HepG2 (cell line): ENCODE results near the gene TMEM141. TPM values are rescaled to one million over a fixed set of nuclear protein-coding genes. Genes with fewer than 3 reads are reported as not detected.

Experiments used
- ATAC-seq: fragments of 200-7000 bp; cut with Tn5 transposase; 3 replicates; pipeline ENCODE4 v1.9.1; 2020; ENCODE audit warnings: mild to moderate bottlenecking, moderate library complexity
- BruUV-seq: library from RNA; stranded (reverse); fragments of 400-500 nt; replicated peaks from 2 replicates; lab custom pipeline; 2021; lab: Mats Ljungman, UMichigan
- CTCF ChIA-PET: fragments of 300-600 bp; formaldehyde crosslinking; extraction: SDS; loops from one replicate; lab custom pipeline; 2021; ENCODE audit warnings: low total read pairs, inconsistent platforms, low intra/inter-chr PET ratio; lab: Yijun Ruan, JAX
- POLR2A ChIA-PET: fragments of 350-600 bp; sonication (Branson Sonifier 250); formaldehyde crosslinking; loops from one replicate; lab custom pipeline; 2020; ENCODE audit warnings: antibody characterized with exemption, inconsistent platforms; lab: Yijun Ruan, JAX
- DNase-seq: peaks from one replicate; pipeline ENCODE4 v3.0.0-alpha.2; 2015; ENCODE audit warnings: low spot score
- FAIRE-seq: peaks from 3 replicates; lab custom pipeline; 2011; peaks lifted over from hg19 to GRCh38; lab: Jason Lieb, UNC
- H2AFZ ChIP-seq: one replicate; pipeline ENCODE4 v1.6.1; 2011; ENCODE audit warnings: low read length, inconsistent platforms
- H3K27ac ChIP-seq: fragments of 300-600 bp; 3 replicates; pipeline ENCODE4 v1.8.0; 2011; ENCODE audit warnings: mixed run types, mild to moderate bottlenecking, mixed read lengths, low read length, inconsistent platforms; ENCODE audit not compliant: insufficient read depth; ENCODE audit errors: extremely low read length
- H3K27me3 ChIP-seq, 2 experiments: fragments of 200-600 bp in 1 of 2; 2 replicates in 1 of 2; 3 replicates in 1 of 2; pipeline versions ENCODE4 v1.6.0 to v1.8.0; 2011; ENCODE audit warnings: low read length in 2 of 2, mild to moderate bottlenecking in 2 of 2, moderate library complexity in 2 of 2, inconsistent platforms in 1 of 2; ENCODE audit not compliant: insufficient read depth in 2 of 2, control insufficient read depth in 1 of 2
- H3K36me3 ChIP-seq, 2 experiments: fragments of 200-600 bp in 1 of 2; replicated peaks in 1 of 2; 2 replicates in 1 of 2; 3 replicates in 1 of 2; pipeline versions ENCODE4 v1.5.1 to v1.8.0; 2011; ENCODE audit warnings: low read length in 2 of 2, inconsistent platforms in 1 of 2; ENCODE audit not compliant: insufficient read depth in 2 of 2, control insufficient read depth in 1 of 2
- H3K4me1 ChIP-seq: 2 replicates; pipeline ENCODE4 v1.5.1; 2012; ENCODE audit warnings: low read length, inconsistent platforms; ENCODE audit not compliant: insufficient read depth
- H3K4me2 ChIP-seq: 2 replicates; pipeline ENCODE4 v1.6.0; 2011; ENCODE audit warnings: low read depth, low read length, inconsistent platforms
- H3K4me3 ChIP-seq, 3 experiments: fragments of 200-600 bp in 1 of 3; sonication (generic), shearing (Covaris generic) in 1 of 3; replicated peaks in 1 of 3; 2 replicates each; pipeline ENCODE4 v1.5.1; 2011 to 2016; ENCODE audit warnings: low read length in 3 of 3, inconsistent platforms in 2 of 3, low read depth in 2 of 3, mild to moderate bottlenecking in 2 of 3, control low read depth in 1 of 3, mixed read lengths in 1 of 3; ENCODE audit not compliant: insufficient read depth in 1 of 3
- H3K79me2 ChIP-seq: one replicate; pipeline ENCODE4 v1.6.1; 2011; ENCODE audit warnings: low read length, inconsistent platforms; ENCODE audit not compliant: insufficient read depth
- H3K9ac ChIP-seq: 2 replicates; pipeline ENCODE4 v1.6.0; 2011; ENCODE audit warnings: mild to moderate bottlenecking, low read depth, low read length, inconsistent platforms; ENCODE audit not compliant: insufficient read depth
- H3K9me3 ChIP-seq: 2 replicates; pipeline ENCODE4 v1.5.1; 2012; ENCODE audit warnings: mild to moderate bottlenecking, low read length
- H4K20me1 ChIP-seq: 2 replicates; pipeline ENCODE4 v1.6.0; 2011; ENCODE audit warnings: inconsistent platforms, mild to moderate bottlenecking, low read length, moderate library complexity; ENCODE audit not compliant: insufficient read depth
- HNRNPUL1 ChIP-seq: fragments of 200-400 bp; formaldehyde crosslinking; IDR thresholded peaks from 2 replicates; pipeline ENCODE4 v1.6.1; 2017; ENCODE audit warnings: low read depth, mild to moderate bottlenecking, low read length, moderate library complexity
- KAT2B ChIP-seq: fragments of 150-350 bp; IDR thresholded peaks from 2 replicates; pipeline ENCODE4 v1.6.1; 2014; ENCODE audit warnings: low read depth, low read length, borderline replicate concordance
- MIER2 ChIP-seq: IDR thresholded peaks from 2 replicates; pipeline ENCODE4 v1.6.1; 2016; ENCODE audit warnings: missing biosample characterization, missing genetic modification reagents
- PCBP1 ChIP-seq: fragments of 200-400 bp; formaldehyde crosslinking; IDR thresholded peaks from 2 replicates; pipeline ENCODE4 v1.6.1; 2017; ENCODE audit warnings: mild to moderate bottlenecking, low read depth, low read length, borderline replicate concordance
- POLR2A ChIP-seq, 2 experiments: IDR thresholded peaks; 2 replicates each; pipeline ENCODE4 v1.6.1; 2011; ENCODE audit warnings: low read depth in 2 of 2, low read length in 2 of 2, mild to moderate bottlenecking in 1 of 2, moderate library complexity in 1 of 2; ENCODE audit not compliant: insufficient read depth in 1 of 2
- SALL1 ChIP-seq: sonication (generic); formaldehyde crosslinking; IDR thresholded peaks from 2 replicates; pipeline ENCODE4 v1.8.0; 2022; ENCODE audit warnings: mild to moderate bottlenecking, missing genetic modification reagents
- ZNF232 ChIP-seq: sonication (generic); formaldehyde crosslinking; IDR thresholded peaks from 2 replicates; pipeline ENCODE4 v1.4.0; 2020; ENCODE audit warnings: missing genetic modification reagents, borderline replicate concordance
- ZNF687 ChIP-seq: sonication (generic); formaldehyde crosslinking; IDR thresholded peaks from 2 replicates; pipeline ENCODE4 v1.5.1; 2020; ENCODE audit warnings: mild to moderate bottlenecking, missing genetic modification reagents, moderate library complexity
- WGBS: methylation state at CpG from one replicate; pipeline ENCODE4 v1.1.6; 2017; ENCODE audit warnings: low lambda C conversion rate; 5-methylcytosine and 5-hydroxymethylcytosine counted together
- in situ Hi-C: cut with HindIII; loops from 2 replicates; pipeline ENCODE4 v1.10.0; 2017; ENCODE audit warnings: low pct_unique_long_range_greater_than_20kb; ENCODE audit not compliant: extremely low pct_ligation_motif_present
- intact Hi-C: fragments of 100-400 bp; cut with micrococcal nuclease; formaldehyde crosslinking; loops from one replicate; pipeline ENCODE4 v1.10.0; 2022; ENCODE audit not compliant: unreplicated experiment
- polyA plus RNA-seq, 8 experiments: library from polyadenylated mRNA; depleted of rRNA in 3 of 8; stranded (reverse) in 7 of 8; unstranded in 1 of 8; fragments of >200 nt; fragmentation: Illumina TruSeq in 4 of 8; extraction: Trizol in 4 of 8; gene quantifications; 2 replicates each; pipeline versions ENCODE4 v1.2.1 to v1.2.3, GENCODE V29; 2011 to 2016; ENCODE audit warnings: low read depth in 4 of 8, missing spikeins in 1 of 8, mixed read lengths in 1 of 8; ENCODE audit not compliant: insufficient read depth in 1 of 8
- total RNA-seq, 5 experiments: library from RNA; depleted of rRNA; stranded (reverse); fragments of >200 nt; fragmentation: Illumina TruSeq; extraction: Trizol; gene quantifications; 2 replicates each; pipeline ENCODE4 v1.2.3, GENCODE V29; 2016; ENCODE audit warnings: low read depth in 1 of 5

The TMEM141 gene
- total and polyA plus RNA-seq, 2 of the 13 experiments (the other 11 are each of a cell fraction or from before 2014, with no cell fraction given) = 81.0 to 202 TPM

DNA sequence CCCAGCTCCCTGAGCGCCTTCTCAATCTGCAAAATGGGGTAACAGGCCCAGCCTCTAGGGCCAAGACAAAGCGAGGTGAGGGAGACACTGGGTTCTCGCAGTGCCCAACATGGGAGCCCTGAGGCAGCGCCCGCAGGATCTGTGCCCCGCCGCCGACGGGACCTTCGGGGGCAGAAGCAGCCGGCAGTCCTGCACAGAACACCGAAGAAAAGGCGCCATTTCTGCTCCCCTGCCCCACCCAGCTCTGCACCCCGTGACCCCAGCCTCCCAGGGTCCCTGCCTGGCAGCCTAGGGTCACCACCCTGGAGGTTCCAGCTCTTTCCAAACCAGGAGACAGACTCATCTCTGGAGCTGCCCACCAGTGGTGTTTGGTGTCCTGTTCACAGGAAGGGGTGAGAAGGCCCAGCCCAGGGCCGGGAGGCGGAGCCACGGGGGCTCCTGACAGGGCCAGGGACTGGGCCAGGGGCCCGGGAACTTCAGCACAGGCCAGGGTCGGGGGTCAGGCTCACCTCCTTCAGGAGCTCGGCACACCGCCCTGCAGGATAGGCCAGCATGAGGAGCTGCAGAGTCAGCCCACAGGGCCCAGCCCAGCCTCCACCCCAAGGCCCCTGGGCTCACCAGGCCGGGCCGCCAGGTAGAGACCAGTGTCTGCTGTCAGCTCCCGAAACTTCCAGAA, 36.4 kb upstream of the TMEM141 start:
- H3K27me3 ChIP-seq = peaks cover 8 to 43% of the 10 kb centered on the region in 2 experiments; a peak in 4 of 5 replicates
- TF ChIP-seq ZNF232 (CRISPR knock-in tag) = no peak
- TF ChIP-seq HNRNPUL1 = no peak
- no peak for TF ChIP-seq MIER2
- TF ChIP-seq KAT2B = no peak
- TF ChIP-seq ZNF687 (CRISPR knock-in tag) = peak; percentile 60; the same call in 1 of the 2 replicates
- TF ChIP-seq POLR2A (IDR thresholded peaks at IDR 0.05; ENCODE audit: insufficient read depth in 1 of 2, low read depth in 2 of 2, low read length in 2 of 2) = no peak
- no peak for TF ChIP-seq SALL1 (CRISPR knock-in tag)
- TF ChIP-seq PCBP1 = 0 out of 2 replicates have a peak, but pooled peaks have one; percentile 15
- no peak for DNase-seq

More for the DNA sequence above, 36.4 kb upstream of the TMEM141 start:
- H3K36me3 ChIP-seq = no peaks in the 10 kb centered on the region
- H3K9ac ChIP-seq = no peak overlapping the region
- no peak overlapping the region for H3K4me3 ChIP-seq
- POLR2A ChIA-PET = interaction anchor here (0.8 kb wide), 1 partner anchor 27 kb away, joined by 3 read pairs; no protein-coding TSS in a partner anchor
- H2AFZ ChIP-seq = no peak overlapping the region
- FAIRE-seq (no peak), ATAC-seq (peak; percentile 48)
- peaks cover 15% of the 10 kb centered on the region for H3K9me3 ChIP-seq
- 87% methylated on average over 8 of the region's 24 CpGs for WGBS
- peak overlapping the region; percentile 30; the same call in 1 of the 2 replicates for H3K4me2 ChIP-seq
- no peaks in the 10 kb centered on the region for H4K20me1 ChIP-seq
- BruUV-seq = no TSS peak
- H3K4me1 ChIP-seq = peaks cover 12% of the 10 kb centered on the region; the same call in 1 of the 2 replicates
- intact Hi-C loops = no loop called here
- CTCF ChIA-PET = no interaction called here
- H3K79me2 ChIP-seq = no peaks in the 10 kb centered on the region
- no peak overlapping the region for H3K27ac ChIP-seq
- in situ Hi-C loops = no loop called here
